RWPE2 (cell line): Measurements from ENCODE around the gene TM6SF1.

Experiments used
- ATAC-seq: fragments of 200-7000 bp; cut with Tn5 transposase; 3 replicates; pipeline ENCODE4 v1.9.1; 2021; ENCODE audit warnings: low read depth
- DNase-seq: peaks from one replicate; pipeline ENCODE4 v3.0.0-alpha.2; 2020; ENCODE audit warnings: low spot score
- H3K27ac ChIP-seq: fragments of 450-650 bp; 2 replicates; pipeline ENCODE4 v1.5.1; 2017; ENCODE audit warnings: mild to moderate bottlenecking; ENCODE audit not compliant: poor library complexity, severe bottlenecking
- H3K27me3 ChIP-seq: fragments of 250-450 bp; sonication (Bioruptor Pico); 2 replicates; pipeline ENCODE4 v1.5.1; 2021; ENCODE audit warnings: mild to moderate bottlenecking, moderate library complexity; ENCODE audit not compliant: insufficient read depth, poor library complexity, severe bottlenecking
- H3K36me3 ChIP-seq: fragments of 250-450 bp; sonication (Bioruptor Pico); 2 replicates; pipeline ENCODE4 v1.5.1; 2020; ENCODE audit warnings: low read depth, mild to moderate bottlenecking, moderate library complexity
- H3K4me1 ChIP-seq: fragments of 250-450 bp; sonication (Bioruptor Pico); 2 replicates; pipeline ENCODE4 v1.5.1; 2021; ENCODE audit warnings: mild to moderate bottlenecking, moderate library complexity; ENCODE audit not compliant: insufficient read depth, poor library complexity, severe bottlenecking
- H3K4me3 ChIP-seq: fragments of 250-450 bp; sonication (Bioruptor Pico); 2 replicates; pipeline ENCODE4 v1.5.1; 2021; ENCODE audit warnings: mild to moderate bottlenecking, moderate library complexity; ENCODE audit not compliant: severe bottlenecking
- H3K9me3 ChIP-seq: fragments of 250-450 bp; sonication (Bioruptor Pico); 2 replicates; pipeline ENCODE4 v1.5.1; 2021; ENCODE audit warnings: mild to moderate bottlenecking, moderate library complexity; ENCODE audit not compliant: severe bottlenecking
- CTCF ChIP-seq: fragments of 450-650 bp; IDR thresholded peaks from one replicate; pipeline ENCODE4 v1.5.1; 2017; ENCODE audit warnings: mild to moderate bottlenecking, moderate library complexity; ENCODE audit not compliant: poor library complexity, severe bottlenecking

TM6SF1 gene

GRCh38 chr15:83094583-83094982 is 12.9 kb upstream of the TM6SF1 start:
- ATAC-seq = no peak
- Histone ChIP-seq H3K9me3 (no peaks in the 10 kb centered on the region), H3K27ac (no peak overlapping the region), H3K27me3 (no peaks in the 10 kb centered on the region), H3K4me1 (no peaks in the 10 kb centered on the region), H3K36me3 (no peaks in the 10 kb centered on the region), H3K4me3 (no peak overlapping the region)
- no peak for DNase-seq
- no peak for TF ChIP-seq CTCF

DNA sequence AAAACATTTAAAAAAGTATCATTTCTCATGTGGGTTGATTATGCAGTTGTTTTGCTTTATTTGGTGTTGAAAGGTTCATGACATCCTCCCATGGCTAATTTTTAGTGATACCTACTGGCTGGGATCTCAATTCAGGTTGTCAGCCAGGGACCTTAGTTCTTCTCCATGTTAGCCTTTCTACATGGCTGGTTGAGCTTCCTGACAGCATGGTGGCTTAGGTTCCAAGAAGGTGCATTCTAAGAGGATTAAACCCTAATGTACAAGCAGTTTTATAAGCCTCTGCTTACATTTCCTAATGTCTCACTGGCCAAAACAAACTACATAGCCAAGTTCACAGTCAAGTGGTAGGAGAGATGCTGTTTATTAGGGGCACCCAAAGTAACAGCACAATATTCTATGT is 9.4 kb upstream of the TM6SF1 start:
- TF ChIP-seq CTCF = no peak
- Histone ChIP-seq H3K4me3 (no peak overlapping the region), H3K4me1 (no peaks in the 10 kb centered on the region), H3K9me3 (no peaks in the 10 kb centered on the region), H3K27ac (no peak overlapping the region), H3K36me3 (no peaks in the 10 kb centered on the region), H3K27me3 (no peaks in the 10 kb centered on the region)
- DNase-seq = no peak
- ATAC-seq = no peak

DNA sequence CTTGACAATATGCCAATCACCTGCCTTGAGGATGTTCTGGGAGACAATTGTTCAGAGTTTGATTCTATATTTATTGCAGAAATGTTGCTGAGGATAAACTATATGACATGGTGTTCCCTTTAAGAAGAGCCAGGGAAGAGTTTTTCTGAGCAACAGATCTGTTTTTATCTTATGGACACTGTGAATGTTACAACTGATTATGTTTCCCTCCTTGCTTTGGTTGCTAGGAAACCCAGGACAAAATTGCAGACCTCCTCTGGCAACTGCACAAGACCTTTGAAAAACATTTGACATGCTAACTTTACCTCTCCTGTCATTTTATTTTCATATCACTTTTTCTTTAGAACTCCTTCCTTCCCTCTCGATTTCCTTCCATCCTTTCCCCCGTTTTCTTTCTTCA is 8.2 kb upstream of the TM6SF1 start:
- TF ChIP-seq CTCF = no peak
- ATAC-seq = no peak
- Histone ChIP-seq H3K4me3 (no peak overlapping the region), H3K36me3 (no peaks in the 10 kb centered on the region), H3K27ac (no peak overlapping the region), H3K27me3 (no peaks in the 10 kb centered on the region), H3K9me3 (no peaks in the 10 kb centered on the region), H3K4me1 (no peaks in the 10 kb centered on the region)
- no peak for DNase-seq

DNA sequence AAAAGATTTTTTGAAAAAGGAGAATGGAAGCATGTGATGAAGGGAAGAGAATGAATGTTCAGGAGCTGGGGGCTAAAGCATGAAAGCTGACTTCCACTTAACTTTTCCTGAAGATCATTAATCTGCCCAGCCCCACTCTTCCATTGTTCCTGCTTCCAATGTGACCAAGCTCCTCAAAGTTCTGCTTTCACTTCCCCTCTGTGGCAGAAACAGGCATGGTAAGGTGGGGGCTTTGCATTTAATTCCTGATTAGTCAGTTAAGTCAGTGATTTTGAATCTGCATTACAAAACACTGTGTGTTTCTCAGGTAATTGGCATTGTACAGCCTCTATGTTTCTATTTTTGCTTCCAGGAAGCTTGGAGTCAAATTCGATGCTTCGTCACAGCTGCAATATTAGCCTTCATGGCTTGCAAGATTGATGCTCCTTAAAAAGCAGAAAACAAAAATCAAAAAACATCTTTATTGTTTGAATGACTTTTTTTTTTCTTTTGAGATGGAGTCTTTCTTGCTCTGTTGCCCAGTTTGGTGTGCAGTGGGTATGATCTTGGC is 7.3 kb upstream of the TM6SF1 start:
- Histone ChIP-seq H3K27ac (no peak overlapping the region), H3K36me3 (no peaks in the 10 kb centered on the region), H3K27me3 (no peaks in the 10 kb centered on the region), H3K4me3 (no peak overlapping the region), H3K9me3 (no peaks in the 10 kb centered on the region), H3K4me1 (no peaks in the 10 kb centered on the region)
- DNase-seq (no peak), ATAC-seq (no peak)
- TF ChIP-seq CTCF = no peak

GRCh38 chr15:83102346-83102745 is 5.1 kb upstream of the TM6SF1 start:
- Histone ChIP-seq H3K27ac (no peak overlapping the region), H3K4me1 (no peaks in the 10 kb centered on the region), H3K9me3 (no peaks in the 10 kb centered on the region), H3K27me3 (no peaks in the 10 kb centered on the region), H3K36me3 (no peaks in the 10 kb centered on the region), H3K4me3 (no peak overlapping the region)
- no peak for TF ChIP-seq CTCF
- ATAC-seq (no peak), DNase-seq (no peak)
